HUES6 (cell line): ENCODE data around the gene TBCD.

Experiments
- H3K27ac ChIP-seq: 2 replicates; pipeline ENCODE4 v1.7.0; 2013; ENCODE audit warnings: low read depth, mild to moderate bottlenecking, low read length, inconsistent platforms
- H3K27me3 ChIP-seq: 2 replicates; pipeline ENCODE4 v1.6.1; 2013; ENCODE audit warnings: low read length; ENCODE audit not compliant: control insufficient read depth, insufficient read depth
- H3K36me3 ChIP-seq: 2 replicates; pipeline ENCODE4 v1.6.1; 2013; ENCODE audit warnings: low read length; ENCODE audit not compliant: control insufficient read depth, insufficient read depth
- H3K4me1 ChIP-seq: 2 replicates; pipeline ENCODE4 v1.6.1; 2013; ENCODE audit warnings: low read length; ENCODE audit not compliant: control insufficient read depth, insufficient read depth
- H3K4me3 ChIP-seq: 2 replicates; pipeline ENCODE4 v1.5.1; 2013; ENCODE audit warnings: low read depth, low read length
- H3K9ac ChIP-seq: one replicate; pipeline ENCODE4 v1.6.1; 2013; ENCODE audit warnings: mild to moderate bottlenecking, low read length
- H3K9me3 ChIP-seq: 2 replicates; pipeline ENCODE4 v1.6.1; 2013; ENCODE audit warnings: low read depth, low read length; ENCODE audit not compliant: control insufficient read depth, insufficient read depth

Gene TBCD

DNA sequence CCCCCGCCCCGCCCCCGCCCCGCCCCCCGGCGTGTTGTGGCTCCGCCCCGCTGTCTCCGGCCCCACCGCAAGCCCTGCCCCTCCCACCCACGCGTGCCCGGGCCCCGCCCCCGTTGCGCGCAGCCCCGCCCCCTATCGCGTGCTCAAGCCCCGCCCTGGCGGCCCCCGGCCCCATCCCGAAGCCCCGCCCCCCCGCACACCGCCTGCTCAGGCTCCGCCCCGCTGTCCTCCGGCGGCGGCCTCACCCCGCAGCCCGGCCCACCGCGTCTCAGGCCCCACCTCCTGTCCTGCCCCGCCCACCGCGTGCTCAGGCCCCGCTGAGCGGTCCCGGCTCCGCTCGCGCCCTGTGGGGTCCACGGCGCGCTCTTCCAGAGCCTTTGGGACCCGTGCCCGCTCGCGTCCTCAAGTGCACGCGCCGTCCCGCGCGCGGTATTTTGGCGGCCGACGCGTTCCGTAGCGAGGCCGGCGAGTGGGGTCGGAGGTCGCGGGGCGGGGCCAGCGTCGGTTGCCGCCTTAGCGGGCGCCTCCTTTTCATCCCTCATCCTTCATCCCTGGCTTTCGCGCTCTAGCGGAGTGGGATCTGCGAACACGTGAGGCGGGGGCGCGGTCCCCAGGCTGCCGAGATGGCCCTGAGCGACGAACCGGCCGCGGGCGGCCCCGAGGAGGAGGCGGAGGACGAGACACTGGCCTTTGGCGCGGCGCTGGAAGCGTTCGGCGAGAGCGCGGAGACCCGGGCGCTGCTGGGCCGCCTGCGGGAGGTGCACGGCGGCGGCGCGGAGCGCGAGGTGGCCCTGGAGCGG is at the start of gene TBCD:
TSS of gene TBCD (plus strand) at position 495 of the 800 bp plus-strand sequence. CDS start at position 624, 129 bp downstream.
- Histone ChIP-seq H3K36me3 (peaks cover 14% of the 10 kb centered on the region), H3K27ac (peak within 1 kb of the TSS; percentile 62; the same call in 1 of the 2 replicates), H3K9ac (peak within 1 kb of the TSS; percentile 89), H3K9me3 (peaks cover 14% of the 10 kb centered on the region; the same call in 1 of the 2 replicates), H3K4me1 (peaks cover 25% of the 10 kb centered on the region), H3K4me3 (peak within 1 kb of the TSS; percentile 97), H3K27me3 (peaks cover 6% of the 10 kb centered on the region; the same call in 1 of the 2 replicates)

DNA sequence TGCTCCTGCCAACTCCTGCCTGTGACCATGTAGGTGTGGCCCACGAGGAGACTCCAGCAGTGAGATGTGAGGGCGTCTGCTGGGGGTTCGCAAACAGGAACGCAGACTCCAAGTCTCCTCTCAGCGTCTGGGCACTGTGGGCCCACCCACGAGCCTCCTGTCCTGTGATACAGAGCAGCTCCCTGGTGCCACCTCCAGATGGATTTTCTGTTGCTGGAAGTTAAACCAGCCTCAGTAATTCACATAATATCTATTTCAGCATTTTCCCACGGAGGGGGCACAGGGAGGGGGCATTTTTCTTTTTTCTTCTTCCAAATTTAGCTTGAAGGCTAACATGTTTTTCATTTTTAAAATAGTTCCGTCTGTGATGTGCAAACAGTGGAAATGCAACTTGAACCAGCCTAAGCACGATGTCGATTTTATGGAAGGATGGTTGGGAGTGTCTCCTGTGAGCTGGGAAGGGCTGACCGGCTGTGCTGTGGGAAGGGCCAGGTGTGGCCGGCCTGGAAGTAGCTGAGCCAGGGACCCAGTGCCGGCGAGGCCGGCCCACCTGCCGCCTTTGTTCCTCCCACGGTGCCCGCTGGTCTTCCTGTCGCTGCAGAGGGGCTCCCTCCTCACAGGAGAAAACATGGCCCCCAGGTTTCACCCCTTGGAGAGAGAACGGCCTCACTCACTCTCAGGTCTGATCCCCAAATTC is 49.5 kb upstream of the TBCD start:
- Histone ChIP-seq H3K27me3 (peaks cover 29% of the 10 kb centered on the region), H3K4me3 (no peak overlapping the region), H3K4me1 (peaks cover under 1% of the 10 kb centered on the region; the same call in 1 of the 2 replicates), H3K9ac (no peak overlapping the region), H3K36me3 (no peaks in the 10 kb centered on the region), H3K9me3 (no peaks in the 10 kb centered on the region), H3K27ac (no peak overlapping the region)

DNA sequence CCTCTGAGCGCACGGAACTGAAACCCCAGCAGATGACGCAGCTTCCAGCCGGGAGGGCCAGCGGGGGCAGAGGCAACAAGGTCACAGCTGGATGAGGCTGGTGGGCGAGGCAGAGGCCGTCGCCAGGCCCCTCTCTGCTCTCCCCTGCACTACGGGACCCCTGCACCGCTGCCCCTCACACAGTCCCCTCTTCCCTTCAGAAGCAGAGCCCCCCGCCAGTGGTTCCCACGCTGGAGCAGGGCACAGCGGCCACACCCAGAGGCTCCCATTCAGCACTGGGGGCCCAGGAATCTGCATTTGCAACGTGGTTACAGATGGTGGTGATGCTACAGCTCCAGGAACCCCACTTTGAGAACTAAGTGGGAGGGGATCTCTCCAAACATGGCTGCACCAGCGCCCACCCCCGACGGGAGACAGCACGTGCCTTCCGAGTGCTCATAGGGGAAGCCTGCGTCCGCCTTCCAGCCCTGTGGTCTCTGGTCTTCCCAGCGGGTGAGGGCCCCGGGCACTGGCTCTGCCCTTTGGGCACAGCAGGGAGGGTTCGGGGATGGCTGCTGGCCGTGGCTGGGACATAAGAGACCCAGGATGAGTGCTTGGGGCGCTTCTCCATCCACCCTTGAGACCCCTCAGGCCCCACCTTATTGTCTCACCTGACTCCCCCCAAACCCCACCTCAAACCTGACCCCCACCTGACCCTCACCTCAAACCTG is 48.7 kb upstream of the TBCD start:
- Histone ChIP-seq H3K4me1 (no peaks in the 10 kb centered on the region), H3K27me3 (peaks cover 21% of the 10 kb centered on the region), H3K9ac (no peak overlapping the region), H3K27ac (no peak overlapping the region), H3K9me3 (no peaks in the 10 kb centered on the region), H3K36me3 (no peaks in the 10 kb centered on the region), H3K4me3 (no peak overlapping the region)

DNA sequence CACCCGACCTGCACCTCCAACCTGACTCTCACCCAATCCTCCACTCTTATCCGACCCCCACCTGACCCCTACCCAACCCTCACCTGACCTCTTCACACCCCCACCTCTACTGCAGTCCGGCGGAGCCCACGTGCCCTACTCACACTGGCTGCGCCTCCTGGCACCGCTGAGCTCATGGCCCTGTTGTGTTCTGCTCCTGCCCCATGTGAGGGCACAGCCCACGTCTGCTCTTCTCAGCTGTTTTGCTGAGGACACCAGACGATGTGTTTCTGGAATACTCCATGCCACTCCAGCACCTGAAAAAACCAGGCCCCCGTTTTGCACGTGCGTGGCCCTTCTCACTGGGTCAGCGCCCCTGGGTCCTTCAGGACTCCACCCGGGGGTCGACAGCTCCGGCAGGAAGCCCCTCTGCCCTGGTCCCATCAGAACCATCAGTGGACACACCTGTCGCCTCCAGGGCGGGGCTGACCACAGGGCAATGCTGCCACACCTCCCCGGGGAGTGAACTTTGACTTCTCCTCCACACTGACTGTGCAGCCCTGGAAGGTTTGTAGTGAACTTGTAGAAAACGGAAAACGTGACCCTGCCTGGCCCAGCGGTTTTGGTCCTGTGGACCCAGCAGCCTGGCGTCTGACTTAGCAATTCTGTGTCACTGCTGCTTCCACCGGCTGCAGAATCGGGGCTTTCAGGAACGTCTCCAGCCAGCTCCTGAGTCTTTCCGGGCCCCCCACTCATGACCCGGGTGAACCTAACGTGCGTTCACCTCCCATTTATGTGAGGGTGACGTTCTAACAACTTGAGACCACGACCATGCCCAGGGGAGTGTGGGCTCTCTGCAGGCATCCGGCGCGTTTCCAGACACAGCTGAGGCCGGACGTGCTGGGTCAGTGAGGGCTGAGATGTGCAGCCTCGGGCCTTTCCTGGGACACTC is 47.7 kb upstream of the TBCD start:
- H3K4me3 ChIP-seq: no peak overlapping the region
- H3K36me3 ChIP-seq: no peaks in the 10 kb centered on the region
- H3K9ac ChIP-seq: no peak overlapping the region
- no peaks in the 10 kb centered on the region for H3K9me3 ChIP-seq
- H3K27me3 ChIP-seq: peaks cover 18% of the 10 kb centered on the region
- H3K4me1 ChIP-seq: no peaks in the 10 kb centered on the region
- no peak overlapping the region for H3K27ac ChIP-seq

DNA sequence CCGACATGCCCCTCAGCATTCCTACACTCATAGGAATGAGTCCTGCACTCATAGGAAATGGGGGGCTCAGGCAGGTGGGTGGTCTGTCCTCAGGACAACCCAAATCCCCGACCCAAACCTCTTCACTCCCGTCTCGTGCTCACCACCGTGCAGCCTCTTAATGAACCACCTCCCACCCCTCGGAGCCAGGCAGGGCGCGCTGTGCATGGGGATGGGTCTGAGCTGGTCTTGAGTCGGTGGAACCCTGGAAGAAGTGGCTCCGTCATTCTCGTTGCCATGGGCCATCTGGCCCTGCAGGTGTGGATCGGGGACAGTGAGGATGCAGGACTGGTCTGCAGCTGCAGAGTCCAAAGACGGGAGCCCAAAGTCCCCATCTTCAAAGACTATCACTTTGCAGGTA is 47.0 kb upstream of the TBCD start:
- Histone ChIP-seq H3K27me3 (peaks cover 12% of the 10 kb centered on the region), H3K36me3 (no peaks in the 10 kb centered on the region), H3K9me3 (no peaks in the 10 kb centered on the region), H3K9ac (no peak overlapping the region), H3K4me3 (no peak overlapping the region), H3K27ac (no peak overlapping the region), H3K4me1 (no peaks in the 10 kb centered on the region)

DNA sequence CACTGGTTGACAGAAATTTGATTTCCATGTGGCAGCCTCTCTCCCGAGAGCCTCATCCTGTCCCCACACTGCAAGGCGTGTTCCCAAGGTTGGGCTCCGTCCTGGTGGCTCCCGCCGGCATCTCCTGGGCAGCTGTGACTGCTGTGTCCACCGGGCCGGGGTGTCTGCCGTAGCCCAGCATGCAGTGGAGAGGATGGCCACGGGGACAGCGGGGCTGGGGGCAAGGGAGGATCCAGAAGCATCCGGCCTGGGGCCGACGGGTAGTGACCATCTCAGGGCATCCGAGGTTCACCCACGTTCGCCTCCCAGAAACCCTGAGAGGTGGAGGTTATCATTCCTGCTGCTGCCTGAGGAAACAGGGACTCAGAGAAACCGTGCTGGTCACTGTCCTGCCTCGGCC is 46.1 kb upstream of the TBCD start:
- H3K9me3 ChIP-seq: no peaks in the 10 kb centered on the region
- H3K4me3 ChIP-seq: no peak overlapping the region
- no peak overlapping the region for H3K9ac ChIP-seq
- H3K4me1 ChIP-seq: no peaks in the 10 kb centered on the region
- H3K27ac ChIP-seq: no peak overlapping the region
- peaks cover 3% of the 10 kb centered on the region; the same call in 1 of the 2 replicates for H3K27me3 ChIP-seq
- no peaks in the 10 kb centered on the region for H3K36me3 ChIP-seq

DNA sequence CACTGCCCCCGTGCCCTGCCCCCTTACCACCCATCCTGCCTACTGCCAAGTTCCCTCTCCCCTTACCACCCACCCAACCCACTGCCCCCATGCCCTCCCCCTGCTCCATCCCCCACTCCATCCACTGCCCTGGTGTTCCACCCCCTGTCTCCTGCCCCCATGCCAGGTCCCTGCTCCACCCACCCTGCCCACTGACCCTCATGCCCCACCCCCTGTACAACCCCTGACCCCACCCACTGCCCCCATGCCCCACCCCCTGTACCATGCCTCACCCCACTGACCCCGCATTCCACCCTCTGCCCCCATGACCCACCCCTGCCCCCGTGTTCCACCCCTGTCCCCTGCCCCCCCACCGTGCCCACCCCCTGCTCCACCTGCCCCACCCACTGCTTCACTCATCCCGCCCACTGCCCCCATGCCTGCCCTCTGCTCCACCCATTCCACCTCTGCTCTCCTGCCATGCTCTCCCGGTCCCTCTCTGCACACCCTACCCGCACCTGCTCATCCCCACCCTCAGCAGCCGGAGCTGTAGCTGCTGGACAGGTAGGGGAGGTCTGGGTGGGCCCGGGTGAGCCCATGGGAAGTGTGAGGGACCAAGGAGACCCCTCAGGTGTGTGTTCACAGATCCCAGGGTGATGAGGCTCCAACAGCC is 42.7 kb upstream of the TBCD start:
- peaks cover 6% of the 10 kb centered on the region; the same call in 1 of the 2 replicates for H3K27me3 ChIP-seq
- no peaks in the 10 kb centered on the region for H3K9me3 ChIP-seq
- no peaks in the 10 kb centered on the region for H3K4me1 ChIP-seq
- H3K9ac ChIP-seq: no peak overlapping the region
- no peak overlapping the region for H3K4me3 ChIP-seq
- no peak overlapping the region for H3K27ac ChIP-seq
- no peaks in the 10 kb centered on the region for H3K36me3 ChIP-seq

DNA sequence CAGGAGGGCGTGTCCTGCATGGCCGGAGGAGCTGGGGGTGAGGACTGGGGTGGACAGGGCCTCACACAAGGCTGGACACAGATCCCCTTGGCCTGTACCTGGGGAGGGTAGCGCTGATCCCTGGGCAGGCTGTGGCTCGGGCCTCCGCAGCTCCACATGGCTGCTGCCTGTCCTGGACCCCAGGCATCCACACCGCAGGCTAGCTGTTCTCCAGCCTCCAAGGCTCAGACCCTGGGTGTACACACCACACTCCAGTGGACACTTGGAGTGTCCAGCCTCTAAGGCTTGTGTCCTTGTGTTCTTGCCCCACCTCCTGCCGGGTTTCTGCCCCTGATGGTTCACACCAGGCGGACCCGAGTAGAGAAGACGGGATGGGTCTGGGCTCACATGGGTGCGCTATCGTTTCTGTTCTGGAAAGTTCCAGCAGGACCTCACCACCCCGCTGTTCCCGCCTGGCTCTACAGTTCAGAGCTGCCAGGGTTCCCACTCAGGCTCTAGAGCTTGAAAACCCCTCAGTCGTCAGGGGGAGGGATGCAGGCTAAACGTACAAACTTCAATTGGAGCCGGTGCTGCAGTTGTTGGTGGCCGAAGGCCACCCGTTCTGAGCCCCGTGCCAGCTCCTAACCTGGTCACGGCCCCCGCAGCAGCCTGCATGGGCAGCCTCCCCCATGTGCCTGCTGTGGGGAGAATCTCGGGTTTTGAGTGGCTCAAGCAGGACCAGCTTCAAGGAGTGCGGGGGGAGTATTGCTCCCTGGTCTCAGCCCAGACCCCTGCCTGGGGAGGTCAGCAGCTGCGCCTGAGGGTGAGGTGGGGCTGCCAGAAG is 42.0 kb upstream of the TBCD start:
- peaks cover 6% of the 10 kb centered on the region; the same call in 1 of the 2 replicates for H3K27me3 ChIP-seq
- H3K9ac ChIP-seq: no peak overlapping the region
- no peak overlapping the region for H3K4me3 ChIP-seq
- no peaks in the 10 kb centered on the region for H3K36me3 ChIP-seq
- H3K27ac ChIP-seq: no peak overlapping the region
- H3K9me3 ChIP-seq: no peaks in the 10 kb centered on the region
- H3K4me1 ChIP-seq: no peaks in the 10 kb centered on the region

DNA sequence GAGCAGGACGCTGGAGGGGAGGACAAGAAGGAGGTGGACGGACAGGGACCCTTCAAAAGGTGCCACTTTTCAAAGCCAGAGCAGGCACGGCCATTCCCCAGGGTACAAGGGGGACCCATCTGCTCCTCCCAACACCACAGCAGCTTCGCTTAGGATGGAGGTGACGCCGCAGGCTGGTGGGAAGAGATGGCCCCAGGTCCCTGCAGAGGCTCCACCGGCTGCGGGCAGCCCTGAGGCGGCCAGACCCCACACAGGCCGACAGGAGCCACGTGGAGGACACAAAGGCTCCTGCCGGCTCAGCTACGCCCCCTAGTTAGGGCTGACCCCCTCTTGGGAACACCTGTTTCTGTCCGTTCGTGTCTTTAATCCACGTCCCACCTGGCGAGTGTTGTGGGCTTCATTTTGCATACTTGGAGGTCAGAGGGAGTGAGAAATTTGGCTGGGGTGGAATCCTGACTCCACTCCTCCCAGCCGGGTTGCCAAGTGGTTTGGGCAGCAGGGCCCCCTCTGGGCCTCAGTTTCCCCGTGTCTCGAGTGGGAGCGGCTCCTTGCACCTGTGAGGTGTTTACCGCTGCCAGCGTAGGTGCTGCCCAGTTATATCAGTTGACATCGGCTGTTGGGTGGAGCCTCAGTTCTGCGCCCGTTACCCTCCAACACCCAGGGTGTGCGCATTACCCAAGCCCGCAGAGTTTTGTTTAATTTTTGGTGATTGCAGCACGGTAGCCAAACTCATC is 41.2 kb upstream of the TBCD start:
- peaks cover under 1% of the 10 kb centered on the region; the same call in 1 of the 2 replicates for H3K4me1 ChIP-seq
- no peaks in the 10 kb centered on the region for H3K9me3 ChIP-seq
- H3K27me3 ChIP-seq: peaks cover 8% of the 10 kb centered on the region; the same call in 1 of the 2 replicates
- H3K27ac ChIP-seq: no peak overlapping the region
- H3K9ac ChIP-seq: no peak overlapping the region
- no peak overlapping the region for H3K4me3 ChIP-seq
- H3K36me3 ChIP-seq: no peaks in the 10 kb centered on the region
